Hepatocyte (in vitro differentiated cells): ENCODE results near the gene MSI2.

ENCODE experiments used
- EZH2 ChIP-seq: fragments of 200-600 bp; sonication (generic); IDR thresholded peaks from 2 replicates; pipeline ENCODE4 v1.6.1; 2016; ENCODE audit warnings: antibody characterized with exemption, mild to moderate bottlenecking, borderline replicate concordance
- TF ChIP-seq, protein P1 (sequence below): fragments of 200-600 bp; sonication (generic); IDR thresholded peaks from 2 replicates; pipeline ENCODE4 v1.5.1; 2016; ENCODE audit warnings: antibody characterized with exemption, mild to moderate bottlenecking; ENCODE audit not compliant: poor library complexity

DNA sequence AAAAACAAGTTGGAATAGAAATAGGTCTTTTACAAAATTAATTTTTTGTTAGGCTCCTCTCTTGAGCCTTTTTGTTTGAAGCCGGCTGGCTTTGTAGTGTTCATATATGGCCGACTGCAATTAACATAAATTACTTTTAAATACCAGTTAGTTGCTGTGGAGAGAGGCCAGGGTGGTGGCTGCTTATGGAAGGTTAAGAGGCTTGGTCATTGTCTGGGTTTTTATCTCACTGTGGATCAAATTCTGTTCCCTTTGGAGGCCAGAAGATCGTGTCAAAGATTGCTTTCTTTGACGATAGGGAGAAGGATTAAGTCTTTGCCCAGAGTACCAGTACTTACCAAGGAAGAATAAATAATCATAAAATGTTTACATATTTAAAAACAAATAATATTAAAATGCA, 39.9 kb downstream of the MSI2 start:
- TF ChIP-seq, protein P1, sequence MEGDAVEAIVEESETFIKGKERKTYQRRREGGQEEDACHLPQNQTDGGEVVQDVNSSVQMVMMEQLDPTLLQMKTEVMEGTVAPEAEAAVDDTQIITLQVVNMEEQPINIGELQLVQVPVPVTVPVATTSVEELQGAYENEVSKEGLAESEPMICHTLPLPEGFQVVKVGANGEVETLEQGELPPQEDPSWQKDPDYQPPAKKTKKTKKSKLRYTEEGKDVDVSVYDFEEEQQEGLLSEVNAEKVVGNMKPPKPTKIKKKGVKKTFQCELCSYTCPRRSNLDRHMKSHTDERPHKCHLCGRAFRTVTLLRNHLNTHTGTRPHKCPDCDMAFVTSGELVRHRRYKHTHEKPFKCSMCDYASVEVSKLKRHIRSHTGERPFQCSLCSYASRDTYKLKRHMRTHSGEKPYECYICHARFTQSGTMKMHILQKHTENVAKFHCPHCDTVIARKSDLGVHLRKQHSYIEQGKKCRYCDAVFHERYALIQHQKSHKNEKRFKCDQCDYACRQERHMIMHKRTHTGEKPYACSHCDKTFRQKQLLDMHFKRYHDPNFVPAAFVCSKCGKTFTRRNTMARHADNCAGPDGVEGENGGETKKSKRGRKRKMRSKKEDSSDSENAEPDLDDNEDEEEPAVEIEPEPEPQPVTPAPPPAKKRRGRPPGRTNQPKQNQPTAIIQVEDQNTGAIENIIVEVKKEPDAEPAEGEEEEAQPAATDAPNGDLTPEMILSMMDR, result no peak
- TF ChIP-seq EZH2, result no peak
